GM12892 (cell line): ENCODE results near the gene LBX1.

Source experiments
- DNase-seq: peaks from one replicate; pipeline ENCODE4 v3.0.0; 2011; ENCODE audit not compliant: insufficient read length
- FAIRE-seq: peaks from 2 replicates; lab custom pipeline; 2011; peaks lifted over from hg19 to GRCh38; lab: Jason Lieb, UNC
- POLR2A ChIP-seq: IDR thresholded peaks from 2 replicates; pipeline ENCODE4 v1.6.1; 2011; ENCODE audit warnings: low read depth, low read length, control low read depth
- POLR2AphosphoS5 ChIP-seq: IDR thresholded peaks from 2 replicates; pipeline ENCODE4 v1.6.1; 2011; ENCODE audit warnings: low read depth, low read length, control low read depth
- TAF1 ChIP-seq: IDR thresholded peaks from 2 replicates; pipeline ENCODE4 v1.6.1; 2011; ENCODE audit warnings: low read depth, mild to moderate bottlenecking, control low read depth, low read length, borderline replicate concordance

LBX1 gene

GRCh38 chr10:101261702-101262101, 32.4 kb upstream of the LBX1 start:
- FAIRE-seq (no peak), DNase-seq (no peak)
- TF ChIP-seq TAF1 (no peak), POLR2AphosphoS5 (no peak), POLR2A (no peak)

GRCh38 chr10:101260764-101261481, 31.7 kb upstream of the LBX1 start:
- TF ChIP-seq POLR2A: no peak
- no peak for TF ChIP-seq POLR2AphosphoS5
- TF ChIP-seq TAF1: no peak
- DNase-seq (no peak), FAIRE-seq (no peak)

GRCh38 chr10:101258179-101258885, 29.1 kb upstream of the LBX1 start:
- no peak for TF ChIP-seq POLR2A
- TF ChIP-seq POLR2AphosphoS5: no peak
- no peak for TF ChIP-seq TAF1
- FAIRE-seq (no peak), DNase-seq (no peak)

GRCh38 chr10:101257491-101257890, 28.2 kb upstream of the LBX1 start:
- DNase-seq: no peak

GRCh38 chr10:101257084-101257483, 27.8 kb upstream of the LBX1 start:
- no peak for DNase-seq
- TF ChIP-seq TAF1: no peak
- no peak for FAIRE-seq

More at GRCh38 chr10:101257491-101257890, 28.2 kb upstream of the LBX1 start:
- TF ChIP-seq POLR2AphosphoS5 (no peak), TAF1 (no peak), POLR2A (no peak)
- no peak for FAIRE-seq

- FAIRE-seq (no peak), DNase-seq (no peak)
- TF ChIP-seq POLR2A (no peak), TAF1 (no peak), POLR2AphosphoS5 (no peak)
Measured at GRCh38 chr10:101256387-101256786, 27.1 kb upstream of the LBX1 start.

GRCh38 chr10:101250136-101250535, 20.9 kb upstream of the LBX1 start:
- DNase-seq (no peak), FAIRE-seq (no peak)
- TF ChIP-seq TAF1 (no peak), POLR2A (no peak), POLR2AphosphoS5 (no peak)

- no peak for DNase-seq
- no peak for TF ChIP-seq TAF1
- TF ChIP-seq POLR2AphosphoS5: no peak
- no peak for TF ChIP-seq POLR2A
- no peak for FAIRE-seq
Measured at GRCh38 chr10:101249171-101249581, 19.9 kb upstream of the LBX1 start.

GRCh38 chr10:101246639-101247038, 17.4 kb upstream of the LBX1 start:
- DNase-seq (no peak), FAIRE-seq (no peak)
- TF ChIP-seq POLR2AphosphoS5 (no peak), POLR2A (no peak), TAF1 (no peak)

GRCh38 chr10:101244321-101245050, 15.2 kb upstream of the LBX1 start:
- TF ChIP-seq POLR2AphosphoS5 (no peak), POLR2A (no peak), TAF1 (no peak)
- FAIRE-seq (no peak), DNase-seq (no peak)

GRCh38 chr10:101241840-101242707, 12.8 kb upstream of the LBX1 start:
- FAIRE-seq (no peak), DNase-seq (no peak)
- TF ChIP-seq POLR2AphosphoS5 (no peak), POLR2A (no peak), TAF1 (no peak)
